Fibroblast of skin of right biceps (primary cell): ENCODE results near the gene BTBD18.

ENCODE experiments used
- DNase-seq: peaks from one replicate; pipeline ENCODE4 v3.0.0-alpha.2; 2013

The BTBD18 gene

DNA sequence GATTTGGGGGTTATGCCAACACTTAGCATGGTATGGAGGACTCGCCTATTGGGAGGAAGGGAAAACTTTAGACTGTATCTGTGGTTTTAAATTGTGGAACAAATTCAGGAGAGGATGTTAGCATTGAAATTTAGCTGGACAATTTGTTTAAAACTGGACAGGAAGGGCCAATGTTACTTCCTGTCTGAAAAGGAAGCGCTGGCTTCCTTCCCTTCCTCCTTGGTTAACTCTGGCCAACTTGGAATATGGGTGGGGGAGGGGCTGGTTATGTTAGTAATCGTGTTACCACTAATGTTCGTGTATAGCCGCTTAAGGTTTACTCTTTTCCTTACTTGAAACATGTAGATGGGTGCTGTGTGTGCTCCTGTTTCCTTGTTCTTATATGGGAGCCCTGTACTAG is 23.9 kb upstream of the BTBD18 start:
- DNase-seq, result peak; percentile 40

DNA sequence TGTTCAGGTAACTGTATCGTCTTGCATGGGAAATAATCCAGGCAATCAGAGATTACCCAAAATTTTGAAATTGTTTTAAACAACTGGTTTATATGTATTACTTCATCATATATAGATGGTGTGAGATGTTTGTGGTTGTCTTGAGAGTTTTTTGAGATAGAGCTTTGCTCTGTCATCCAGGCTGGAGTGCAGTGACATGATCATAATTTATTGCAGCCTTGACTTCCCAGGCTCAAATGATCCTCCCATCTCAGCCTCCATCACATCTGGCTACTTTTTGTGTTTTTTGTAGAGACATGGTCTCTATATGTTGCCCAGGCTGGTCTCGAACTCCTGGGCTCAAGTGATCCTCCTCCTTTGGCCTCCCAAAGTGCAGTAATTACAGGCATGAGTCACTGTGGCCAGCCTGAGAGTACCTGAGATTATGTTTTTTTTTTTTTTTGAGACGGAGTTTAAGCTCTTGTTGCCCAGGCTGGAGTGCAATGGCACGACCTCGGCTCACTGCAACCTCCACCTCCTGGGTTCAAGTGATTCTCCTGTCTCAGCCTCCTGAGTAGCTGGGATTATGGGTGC is 21.5 kb upstream of the BTBD18 start:
- no peak for DNase-seq

DNA sequence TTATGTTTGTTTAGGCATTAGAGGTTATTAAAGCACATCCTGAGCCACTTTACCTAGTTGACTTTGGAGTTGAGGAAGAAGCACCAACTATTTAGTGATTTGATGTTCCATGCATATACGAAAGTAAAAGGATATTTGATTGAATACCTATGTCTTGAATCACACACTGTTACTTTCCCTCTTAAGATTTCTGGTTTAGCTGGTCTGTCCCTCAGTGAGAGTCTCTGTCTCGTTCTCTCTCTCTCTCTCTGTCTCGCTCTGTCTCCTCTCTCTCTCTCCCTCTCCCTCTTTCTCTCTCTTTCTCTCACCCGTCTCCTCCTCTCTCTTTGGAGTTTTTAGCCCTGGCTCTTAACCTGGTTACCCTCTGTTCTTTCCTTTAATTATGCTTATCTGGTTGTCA is 20.9 kb upstream of the BTBD18 start:
- peak; percentile 37 for DNase-seq

DNA sequence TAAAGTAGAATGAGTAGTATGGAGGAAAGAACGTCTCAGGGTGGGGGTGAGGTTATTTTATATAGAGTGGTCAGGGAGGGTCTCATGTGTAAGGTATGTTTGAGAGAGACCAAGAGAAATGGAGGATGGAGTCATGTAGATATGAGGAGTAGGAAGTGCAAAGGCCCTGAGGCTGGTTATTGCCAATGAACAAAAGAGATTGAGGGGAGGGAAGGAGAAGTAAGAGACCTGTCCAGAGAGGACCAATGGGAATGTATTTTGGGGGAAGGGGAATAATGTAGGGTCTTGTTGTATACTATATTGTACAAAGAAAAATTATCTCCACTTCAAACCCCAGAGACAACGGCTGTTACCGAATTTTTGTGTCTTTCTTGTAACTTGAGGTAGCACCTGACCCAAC is 19.7 kb upstream of the BTBD18 start:
- DNase-seq, result no peak

DNA sequence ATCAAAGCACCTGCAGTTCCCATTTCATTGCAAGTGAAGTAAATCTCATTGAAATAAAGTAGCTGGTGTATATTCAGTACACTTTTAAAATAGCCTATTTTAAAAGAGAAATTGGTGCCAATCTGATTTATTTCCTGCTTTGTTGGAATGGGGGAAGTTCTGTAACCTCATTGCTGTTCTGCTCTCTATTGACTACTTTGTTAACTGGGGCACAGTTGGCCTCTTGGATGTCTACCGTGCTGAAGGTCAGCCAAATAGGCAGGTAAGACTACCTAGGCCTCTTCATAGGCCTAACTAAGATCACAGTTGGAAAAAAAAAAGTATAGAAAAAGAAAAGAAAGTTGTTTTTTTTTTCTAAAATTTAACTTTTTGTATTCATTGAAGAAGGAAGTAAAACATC is 19.2 kb upstream of the BTBD18 start:
- no peak for DNase-seq

DNA sequence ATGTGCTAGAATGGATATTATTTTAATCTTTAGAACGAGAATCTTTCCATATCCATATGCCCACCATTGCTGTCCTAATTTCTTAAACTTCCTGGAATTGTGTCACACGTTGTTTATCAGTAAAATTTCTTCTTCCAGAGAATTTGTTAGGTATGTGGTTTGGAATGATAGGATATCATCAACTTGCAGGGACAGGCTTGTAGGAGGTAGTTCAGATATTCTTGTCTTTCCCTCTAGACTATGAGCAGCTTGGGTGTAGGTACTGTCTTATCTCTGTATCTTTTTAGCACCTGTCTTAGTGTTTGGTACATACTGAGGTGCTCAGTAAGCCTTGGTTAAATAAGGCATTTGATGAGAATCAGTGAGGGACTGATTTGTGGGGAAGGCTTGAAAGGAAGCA is 13.4 kb upstream of the BTBD18 start:
- no peak for DNase-seq

DNA sequence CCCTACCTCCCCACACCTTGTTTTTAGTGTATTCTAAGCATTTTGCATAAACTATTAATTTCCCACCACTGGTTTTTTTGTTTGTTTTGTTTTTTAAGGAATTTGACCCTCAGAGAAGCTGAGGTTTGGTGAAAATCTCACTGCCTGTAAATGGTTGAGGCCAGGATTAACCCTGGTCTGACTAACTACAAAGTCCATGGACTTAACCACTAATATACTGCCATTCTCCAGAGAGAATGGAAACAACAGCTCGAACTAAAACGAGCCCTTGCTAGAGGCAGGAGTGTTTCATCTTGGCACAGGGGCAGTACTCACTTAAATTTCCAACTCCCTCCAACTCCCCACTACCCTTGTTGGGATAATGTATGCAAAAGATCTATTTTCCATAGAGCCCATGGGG is 12.9 kb upstream of the BTBD18 start:
- DNase-seq, result no peak

DNA sequence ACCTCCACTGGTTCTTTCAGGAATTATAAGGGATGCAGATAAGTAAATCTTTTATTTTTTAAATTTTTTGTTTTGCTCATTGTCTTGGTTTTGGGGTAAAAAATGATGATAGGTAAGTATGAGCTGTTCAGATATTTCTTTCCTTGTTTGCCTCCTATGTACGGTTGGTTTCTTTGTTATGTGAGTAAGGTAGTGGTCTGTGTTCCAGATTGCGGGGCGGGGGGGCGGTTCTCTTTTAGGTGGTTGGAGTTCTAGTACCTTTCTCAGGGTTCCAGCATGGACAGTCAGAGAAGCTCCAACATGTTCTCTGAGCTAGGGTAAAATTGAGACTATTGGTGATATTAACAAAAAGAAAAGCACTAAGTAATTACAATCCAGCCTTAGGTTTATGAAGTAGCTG is 12.4 kb upstream of the BTBD18 start:
- no peak for DNase-seq

DNA sequence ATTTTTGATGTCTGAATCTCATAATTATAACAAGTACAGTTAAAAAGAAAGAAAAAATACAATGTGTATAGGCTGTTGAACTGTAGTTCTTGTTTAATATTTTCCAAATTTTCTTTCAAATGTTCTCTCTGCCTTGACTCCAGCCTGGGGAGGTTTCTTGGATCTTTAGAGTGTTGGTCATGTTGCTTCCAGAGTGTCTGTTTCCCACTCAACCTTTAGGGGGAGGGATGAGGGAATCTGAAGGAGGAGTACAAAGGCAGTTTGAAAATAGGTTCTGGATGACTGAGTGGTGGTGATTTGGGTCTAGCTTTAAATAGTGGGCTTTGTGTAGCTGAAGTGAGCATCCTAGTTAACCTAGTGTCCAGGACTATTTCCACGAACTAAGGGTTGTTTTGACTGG is 11.9 kb upstream of the BTBD18 start:
- DNase-seq, result peak; percentile 53

DNA sequence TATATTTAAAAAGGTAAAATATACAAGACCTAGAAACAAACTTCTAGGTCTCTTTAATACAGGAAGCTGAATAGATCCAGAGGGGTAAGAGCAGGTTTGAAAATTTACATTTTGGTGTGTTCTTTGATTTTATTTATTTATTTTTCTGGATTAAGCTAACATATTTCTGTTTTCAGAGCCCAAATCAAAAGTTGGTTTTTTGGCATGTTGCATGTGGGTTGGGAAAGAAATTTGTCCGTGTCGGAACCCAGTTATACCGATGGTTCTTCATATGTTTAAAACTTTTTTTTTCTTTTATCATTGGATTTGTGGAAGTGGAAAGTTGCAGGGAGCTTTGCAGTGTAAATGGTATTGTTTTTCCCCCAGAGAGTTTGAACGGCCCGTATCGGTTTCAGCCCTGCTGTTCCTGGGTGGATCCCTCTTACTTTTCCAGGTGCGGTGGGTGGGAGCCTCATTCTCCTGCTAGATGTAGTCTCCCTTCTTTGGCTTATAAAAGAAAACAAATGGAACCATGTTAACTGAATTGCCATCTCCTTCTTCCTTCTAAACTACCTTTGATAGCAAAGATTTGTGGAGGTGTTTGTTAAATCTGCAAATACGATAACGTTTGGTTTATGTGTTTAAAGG is 10.7 kb upstream of the BTBD18 start:
- no peak for DNase-seq

DNA sequence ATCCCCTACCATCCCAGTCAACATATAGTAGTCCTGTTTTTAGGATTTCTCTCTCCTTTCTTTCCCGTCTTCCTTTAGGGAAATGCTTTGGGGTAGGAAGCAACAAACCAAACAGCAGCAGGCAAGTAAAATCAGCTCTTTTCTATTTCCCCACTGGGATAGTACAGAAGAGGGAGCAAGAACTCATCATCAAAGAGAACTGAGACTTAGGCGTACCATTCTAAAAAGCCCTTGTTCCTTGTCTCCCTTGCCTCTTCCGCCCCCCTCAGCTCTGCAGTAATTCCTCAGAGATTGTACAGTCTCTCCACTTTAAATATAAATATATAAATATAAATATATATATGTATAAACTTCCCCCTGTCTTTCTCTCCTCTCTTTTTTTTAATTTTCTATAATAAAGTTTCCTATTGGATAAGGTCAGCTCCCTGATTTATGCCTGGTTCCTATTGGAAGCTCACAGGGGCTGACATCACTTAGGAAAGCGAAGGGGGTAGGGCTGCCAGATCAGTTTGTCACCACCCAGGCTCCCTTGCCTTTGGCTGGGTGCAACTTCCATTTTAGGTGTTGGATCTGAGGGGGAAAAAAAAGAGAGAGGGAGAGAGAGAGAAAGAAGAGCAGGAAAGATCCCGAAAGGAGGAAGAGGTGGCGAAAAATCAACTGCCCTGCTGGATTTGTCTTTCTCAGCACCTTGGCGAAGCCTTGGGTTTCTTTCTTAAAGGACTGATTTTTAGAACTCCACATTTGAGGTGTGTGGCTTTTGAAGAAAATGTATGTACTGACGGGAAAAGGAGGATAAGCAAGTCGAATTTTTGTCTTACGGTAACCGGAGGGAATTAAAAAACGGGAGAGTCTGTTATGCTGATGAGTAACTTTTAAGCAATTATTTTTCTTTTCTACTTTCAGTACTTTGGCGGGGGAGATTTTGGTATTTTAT is 9.9 kb upstream of the BTBD18 start, which contains the start of gene CTNND1:
TSS of gene CTNND1 (plus strand) at position 502 of the 934 bp plus-strand sequence. CDS start 29,677 bp downstream, outside the sequence.
- DNase-seq, result peak; percentile 98

DNA sequence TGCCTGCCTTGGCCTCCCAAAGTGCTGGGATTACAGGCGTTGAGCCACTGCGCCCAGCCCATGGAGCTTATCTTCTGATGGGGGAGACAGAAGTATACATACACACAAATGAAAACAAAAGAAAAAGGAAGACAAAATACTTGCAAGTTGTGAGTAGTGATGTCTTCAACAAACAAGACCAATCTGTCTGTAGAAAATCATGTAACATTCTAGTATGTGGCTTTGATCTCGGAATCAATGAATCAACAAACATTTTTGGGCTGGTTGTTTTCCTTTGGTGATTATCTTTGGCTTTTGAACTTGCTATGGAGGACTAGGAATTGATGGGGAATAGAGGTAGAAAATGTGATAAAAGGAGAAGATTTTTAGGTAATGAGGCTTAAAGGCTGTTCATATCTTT is 6.6 kb upstream of the BTBD18 start:
- DNase-seq, result no peak

DNA sequence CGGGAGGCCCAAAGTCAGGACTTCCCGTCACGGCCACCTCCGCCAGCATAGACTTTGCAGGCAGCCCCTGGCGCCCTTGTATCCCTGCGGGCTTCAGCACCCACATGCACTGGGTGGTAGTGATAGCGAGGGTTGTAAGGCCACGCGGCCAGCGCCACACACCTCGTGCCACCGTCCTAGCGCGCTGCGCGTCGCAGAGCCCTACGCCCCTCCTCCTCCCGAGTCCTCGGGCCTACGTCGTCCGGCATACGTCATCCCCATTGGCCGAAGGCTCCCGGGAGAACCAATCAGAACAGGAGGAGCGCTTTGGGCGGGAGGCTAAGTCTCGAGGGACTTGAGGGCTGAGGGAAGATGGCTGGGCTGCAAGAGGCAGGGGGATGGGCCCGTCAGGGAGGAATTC is 1.3 kb upstream of the BTBD18 start:
- no peak for DNase-seq

DNA sequence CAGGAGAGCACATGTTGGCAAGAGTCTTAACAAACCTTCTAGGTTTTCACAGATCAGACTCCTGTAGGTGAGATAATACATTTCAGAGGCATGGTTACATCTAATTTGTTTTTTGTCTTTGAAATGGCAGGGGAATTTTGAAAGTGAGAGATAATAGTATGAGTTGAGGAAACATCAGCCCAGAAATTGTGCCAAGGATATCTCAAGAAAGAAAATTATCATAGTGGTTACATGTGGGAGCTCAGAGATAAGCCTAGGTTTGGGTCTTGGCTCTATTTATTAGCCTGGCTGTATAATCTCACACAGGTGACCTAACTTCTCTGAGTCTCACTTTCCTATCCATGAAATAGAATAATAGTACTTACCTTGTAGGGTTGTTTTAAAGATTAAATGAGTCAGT is 443 bp downstream of the BTBD18 start:
- no peak for DNase-seq

DNA sequence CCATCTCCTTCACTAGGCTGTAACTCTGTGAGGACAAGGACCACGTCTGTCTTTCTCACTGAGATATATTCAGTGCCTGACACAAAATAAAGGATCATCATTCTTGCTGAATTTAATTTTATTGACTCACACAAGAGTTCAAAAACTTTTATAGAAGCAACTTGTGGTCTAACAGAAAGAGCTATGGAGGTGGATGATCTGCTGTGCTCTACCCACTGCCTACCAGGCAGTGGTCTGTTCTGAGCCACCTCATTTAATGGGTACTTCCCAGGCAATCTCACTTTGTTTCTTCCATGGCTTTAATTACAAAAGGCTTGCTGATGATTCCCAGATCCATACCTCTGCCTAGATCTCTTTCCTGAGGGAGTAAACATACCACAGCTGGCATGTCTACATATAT is 4.7 kb downstream of the BTBD18 start:
- DNase-seq, result no peak

DNA sequence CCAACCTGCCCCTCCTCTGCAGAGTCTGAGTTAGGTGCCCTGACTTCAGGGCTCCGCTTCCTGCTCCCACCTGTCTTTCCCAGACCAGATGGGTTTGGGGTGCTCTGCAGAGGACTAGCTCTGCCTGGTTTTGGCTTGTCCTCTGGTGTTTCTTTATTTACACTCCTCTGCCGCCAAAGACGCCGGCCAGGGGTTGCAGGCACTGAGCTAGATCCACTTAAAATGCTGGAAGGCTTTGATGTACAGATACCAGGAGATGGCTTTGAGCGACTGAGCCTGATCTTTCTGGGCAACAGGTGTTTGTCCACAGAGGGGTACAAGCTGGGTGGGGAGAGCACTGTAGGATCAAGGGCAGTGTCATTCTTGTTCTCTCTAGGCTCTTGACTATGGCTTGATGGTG is 6.4 kb downstream of the BTBD18 start:
- no peak for DNase-seq

DNA sequence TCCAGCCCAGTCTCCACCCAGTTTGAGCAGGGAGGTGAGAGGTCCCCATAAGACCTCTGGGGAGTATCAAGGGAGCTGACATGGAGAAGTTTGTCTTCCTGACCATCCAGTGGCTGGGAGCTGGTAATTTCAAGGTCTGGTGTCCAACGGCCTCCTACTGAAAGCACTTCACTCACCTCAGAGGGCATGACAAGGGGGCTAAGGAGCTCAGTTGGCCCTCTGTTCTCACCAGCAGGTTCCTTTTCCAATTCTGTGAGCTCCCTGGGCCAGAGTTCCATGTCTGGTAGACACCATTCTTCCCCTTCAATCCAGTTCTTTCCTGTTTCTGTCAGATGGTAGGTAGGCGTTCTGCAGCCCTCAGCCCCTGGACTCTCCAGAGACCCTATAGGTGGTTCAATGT is 7.3 kb downstream of the BTBD18 start:
- DNase-seq, result no peak

DNA sequence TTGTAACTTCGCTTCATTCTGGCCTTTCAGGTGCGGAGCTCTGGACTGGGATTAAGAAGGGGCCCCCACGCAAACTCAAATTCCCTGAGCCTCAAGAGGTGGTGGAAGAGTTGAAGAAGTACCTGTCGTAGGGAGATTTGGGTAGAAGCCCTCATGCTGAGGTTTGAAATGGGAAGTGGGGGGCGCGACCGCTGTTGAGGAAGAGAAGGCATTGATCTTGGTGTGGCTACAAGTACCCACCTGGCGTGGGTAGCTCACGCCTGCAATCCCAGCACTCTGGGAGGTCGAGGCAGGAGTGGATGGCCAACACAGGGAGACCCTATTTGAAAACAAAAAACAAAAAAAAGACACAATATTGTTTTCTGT is 9.5 kb downstream of the BTBD18 start:
- DNase-seq, result no peak

DNA sequence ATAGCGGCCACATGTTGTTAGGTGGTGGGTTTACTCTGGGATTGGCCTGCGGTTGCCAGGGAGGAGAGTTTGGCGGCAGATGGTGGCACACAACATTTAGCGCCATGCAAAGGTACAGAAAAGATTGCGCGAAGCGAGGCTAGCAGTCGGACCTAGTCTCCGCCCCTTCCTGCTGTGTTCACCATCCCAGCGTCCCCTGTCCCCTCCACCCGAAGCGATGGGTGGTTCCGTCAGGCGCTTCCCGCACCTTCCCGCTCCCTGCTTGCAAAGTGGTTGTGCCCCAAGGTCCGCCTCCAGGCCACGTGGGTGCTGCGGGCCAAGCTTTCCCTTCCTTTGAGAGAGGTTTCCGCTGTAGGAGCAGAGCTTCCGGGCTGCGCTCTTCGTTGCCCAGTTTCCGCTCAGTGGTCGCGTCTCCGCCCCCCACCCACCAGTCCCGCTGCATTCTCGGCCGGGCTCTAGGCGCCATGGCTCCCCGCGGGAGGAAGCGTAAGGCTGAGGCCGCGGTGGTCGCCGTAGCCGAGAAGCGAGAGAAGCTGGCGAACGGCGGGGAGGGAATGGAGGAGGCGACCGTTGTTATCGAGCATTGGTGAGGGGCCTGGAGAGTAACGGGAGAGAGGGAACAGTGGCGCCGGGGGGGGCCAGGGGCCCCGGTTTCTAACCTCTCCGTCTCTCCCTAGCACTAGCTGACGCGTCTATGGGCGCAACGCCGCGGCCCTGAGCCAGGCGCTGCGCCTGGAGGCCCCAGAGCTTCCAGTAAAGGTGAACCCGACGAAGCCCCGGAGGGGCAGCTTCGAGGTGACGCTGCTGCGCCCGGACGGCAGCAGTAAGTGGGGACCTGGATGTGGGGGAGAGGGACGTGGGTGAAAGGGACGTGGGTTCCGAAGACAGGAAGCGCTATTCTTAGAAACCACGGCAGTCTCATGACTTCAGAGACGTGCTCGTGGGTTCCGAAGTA is 10.2 kb downstream of the BTBD18 start, which contains the start of gene SELENOH:
TSS of gene SELENOH (plus strand) at position 360 of the 955 bp plus-strand sequence. CDS start at position 465, 105 bp downstream.
- peak; percentile 98 for DNase-seq

DNA sequence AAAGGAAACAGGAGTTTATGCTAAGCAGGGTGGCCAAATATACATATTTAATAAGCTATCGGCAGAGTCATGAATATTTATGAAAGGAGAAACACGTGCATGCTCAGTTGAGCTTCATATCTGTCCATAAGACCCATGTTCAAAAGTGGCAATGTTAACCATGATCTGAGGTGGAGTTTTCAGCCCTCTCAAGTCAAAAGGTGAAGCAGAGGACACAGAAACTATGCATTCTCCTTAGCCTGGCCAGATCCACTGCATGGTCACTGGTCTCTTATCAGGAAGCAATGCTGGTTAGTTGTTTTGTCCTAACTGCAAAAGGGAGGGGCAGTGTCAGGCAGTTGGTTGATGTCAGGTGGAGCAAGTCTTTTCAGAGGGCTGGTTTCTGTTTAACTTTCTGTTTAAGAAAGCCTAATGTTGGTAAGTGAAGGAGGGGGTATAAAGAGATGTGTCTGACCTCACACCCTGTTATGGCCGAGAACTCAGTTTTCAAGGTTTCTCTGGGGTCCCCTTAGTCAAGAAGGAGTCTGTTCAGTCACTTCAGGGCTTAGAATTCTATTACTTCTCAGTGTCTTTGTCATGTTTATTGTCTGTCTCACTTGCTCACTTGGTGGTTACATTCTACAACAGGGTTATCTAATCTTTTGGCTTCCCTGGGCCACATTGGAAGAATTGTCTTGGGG is 15.9 kb downstream of the BTBD18 start:
- DNase-seq, result no peak

DNA sequence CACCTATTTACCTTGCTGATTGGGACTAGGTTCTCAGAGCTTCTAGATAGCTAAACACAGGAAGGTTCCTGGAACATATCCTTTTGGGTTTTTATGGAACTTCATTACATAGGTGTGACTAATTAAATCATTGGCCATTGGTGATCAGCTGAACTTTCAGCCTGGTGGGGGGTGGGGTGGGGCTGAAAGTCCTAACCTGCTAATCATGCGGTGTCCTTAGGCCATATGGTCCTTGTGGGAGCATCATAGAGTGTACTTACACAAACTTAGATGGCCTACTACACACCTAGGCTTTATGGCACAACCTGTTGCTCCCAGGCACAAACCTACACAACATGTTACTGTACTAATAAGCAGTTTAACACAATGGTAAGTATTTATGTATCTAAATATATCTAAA is 19.0 kb downstream of the BTBD18 start:
- DNase-seq, result no peak

DNA sequence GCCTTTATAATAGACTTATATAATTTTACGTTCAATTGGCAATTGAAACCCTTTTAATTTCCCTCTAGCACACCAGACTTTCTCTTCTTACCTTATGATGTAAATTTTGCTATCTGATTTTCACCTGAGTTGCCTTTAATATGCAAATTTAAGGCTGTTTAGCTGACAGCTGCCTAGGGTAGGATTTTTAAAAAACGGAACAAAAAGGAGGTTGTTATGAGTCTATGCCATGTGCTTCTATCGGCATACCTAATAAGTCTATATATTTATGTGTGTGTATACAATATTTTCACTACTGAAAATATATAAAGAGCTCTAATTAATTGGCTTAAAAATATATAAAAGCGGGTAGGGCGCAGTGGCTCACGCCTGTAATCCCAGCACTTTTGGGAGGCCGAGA is 22.1 kb downstream of the BTBD18 start:
- no peak for DNase-seq
